HFF-Myc (cell line): Measurements from ENCODE around the gene SLC66A1.

ENCODE experiments used
- DNase-seq: peaks from one replicate; pipeline ENCODE4 v3.0.0-alpha.2; 2011; ENCODE audit warnings: low read depth; ENCODE audit errors: extremely low read depth
- H3K4me3 ChIP-seq: replicated peaks from 2 replicates; pipeline ENCODE4 v1.5.1; 2011; ENCODE audit warnings: low read depth, mild to moderate bottlenecking, control low read depth, low read length
- TF ChIP-seq, protein P1 (sequence below): IDR thresholded peaks from 2 replicates; pipeline ENCODE4 v1.5.1; 2012; ENCODE audit warnings: mild to moderate bottlenecking, low read depth, low read length, control low read depth; ENCODE audit errors: missing control alignments

Gene SLC66A1

DNA sequence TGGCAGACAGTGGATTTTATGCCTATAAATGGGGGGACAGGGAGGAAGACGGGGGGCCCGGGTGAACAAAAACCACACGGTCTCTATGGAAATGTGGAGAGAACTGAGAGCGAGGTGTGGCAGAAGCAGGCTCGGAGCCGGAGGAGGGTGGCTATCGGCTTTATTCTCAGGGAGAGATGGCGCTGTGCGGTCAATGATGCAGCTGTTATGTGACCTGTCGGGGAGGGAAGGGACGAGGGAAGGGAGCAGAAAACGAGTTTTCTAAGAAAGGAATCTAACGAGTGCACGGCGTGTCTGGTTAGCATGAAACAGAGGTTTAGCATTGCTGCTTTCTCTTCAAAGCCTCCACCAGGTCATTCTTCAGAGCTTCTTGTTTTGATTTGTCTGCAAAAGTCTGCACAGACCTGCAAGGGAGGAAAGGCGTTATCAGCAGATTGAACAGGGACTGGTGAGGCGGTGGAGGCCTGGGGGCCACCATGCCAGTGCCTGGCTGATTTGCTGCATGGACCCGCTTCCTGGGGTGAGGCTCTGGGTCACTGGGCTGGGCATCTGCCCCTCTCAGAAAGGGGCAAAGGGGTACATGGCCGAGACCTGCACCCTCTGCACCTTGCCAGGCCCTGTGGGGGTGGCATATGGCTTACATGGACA, 27.2 kb downstream of the SLC66A1 start:
- DNase-seq, result no peak
- TF ChIP-seq, protein P1, sequence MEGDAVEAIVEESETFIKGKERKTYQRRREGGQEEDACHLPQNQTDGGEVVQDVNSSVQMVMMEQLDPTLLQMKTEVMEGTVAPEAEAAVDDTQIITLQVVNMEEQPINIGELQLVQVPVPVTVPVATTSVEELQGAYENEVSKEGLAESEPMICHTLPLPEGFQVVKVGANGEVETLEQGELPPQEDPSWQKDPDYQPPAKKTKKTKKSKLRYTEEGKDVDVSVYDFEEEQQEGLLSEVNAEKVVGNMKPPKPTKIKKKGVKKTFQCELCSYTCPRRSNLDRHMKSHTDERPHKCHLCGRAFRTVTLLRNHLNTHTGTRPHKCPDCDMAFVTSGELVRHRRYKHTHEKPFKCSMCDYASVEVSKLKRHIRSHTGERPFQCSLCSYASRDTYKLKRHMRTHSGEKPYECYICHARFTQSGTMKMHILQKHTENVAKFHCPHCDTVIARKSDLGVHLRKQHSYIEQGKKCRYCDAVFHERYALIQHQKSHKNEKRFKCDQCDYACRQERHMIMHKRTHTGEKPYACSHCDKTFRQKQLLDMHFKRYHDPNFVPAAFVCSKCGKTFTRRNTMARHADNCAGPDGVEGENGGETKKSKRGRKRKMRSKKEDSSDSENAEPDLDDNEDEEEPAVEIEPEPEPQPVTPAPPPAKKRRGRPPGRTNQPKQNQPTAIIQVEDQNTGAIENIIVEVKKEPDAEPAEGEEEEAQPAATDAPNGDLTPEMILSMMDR, result no peak

DNA sequence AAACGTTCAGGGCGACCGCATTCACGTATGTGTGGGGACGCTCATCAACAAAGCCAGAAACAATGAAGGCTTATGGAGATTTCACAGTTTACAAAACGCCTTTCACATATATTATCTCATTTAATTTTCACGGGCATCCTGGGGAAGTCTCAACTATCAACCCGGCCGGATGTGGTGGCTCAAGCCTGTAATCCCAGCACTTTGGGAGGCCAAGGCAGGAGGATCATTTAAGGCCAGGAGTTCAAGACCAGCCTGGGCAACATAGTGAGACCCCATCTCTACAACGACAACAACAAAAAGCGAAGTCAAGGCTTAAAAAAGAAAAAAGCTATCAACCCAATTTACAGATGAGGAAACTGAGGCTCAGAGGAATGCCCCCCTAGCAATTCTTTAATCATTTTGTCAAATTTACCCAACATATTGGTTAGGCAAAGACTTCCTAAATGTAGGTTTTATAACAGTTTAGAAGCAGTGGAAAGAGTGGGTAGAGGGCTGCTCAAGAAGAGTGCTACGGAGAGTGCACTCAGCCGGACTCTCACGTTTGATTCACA, 28.3 kb downstream of the SLC66A1 start:
- TF ChIP-seq, protein P1, result no peak
- no peak for DNase-seq
- H3K4me3 ChIP-seq, result no peak overlapping the region

More for the DNA sequence above, 27.2 kb downstream of the SLC66A1 start:
- no peak overlapping the region for H3K4me3 ChIP-seq

DNA sequence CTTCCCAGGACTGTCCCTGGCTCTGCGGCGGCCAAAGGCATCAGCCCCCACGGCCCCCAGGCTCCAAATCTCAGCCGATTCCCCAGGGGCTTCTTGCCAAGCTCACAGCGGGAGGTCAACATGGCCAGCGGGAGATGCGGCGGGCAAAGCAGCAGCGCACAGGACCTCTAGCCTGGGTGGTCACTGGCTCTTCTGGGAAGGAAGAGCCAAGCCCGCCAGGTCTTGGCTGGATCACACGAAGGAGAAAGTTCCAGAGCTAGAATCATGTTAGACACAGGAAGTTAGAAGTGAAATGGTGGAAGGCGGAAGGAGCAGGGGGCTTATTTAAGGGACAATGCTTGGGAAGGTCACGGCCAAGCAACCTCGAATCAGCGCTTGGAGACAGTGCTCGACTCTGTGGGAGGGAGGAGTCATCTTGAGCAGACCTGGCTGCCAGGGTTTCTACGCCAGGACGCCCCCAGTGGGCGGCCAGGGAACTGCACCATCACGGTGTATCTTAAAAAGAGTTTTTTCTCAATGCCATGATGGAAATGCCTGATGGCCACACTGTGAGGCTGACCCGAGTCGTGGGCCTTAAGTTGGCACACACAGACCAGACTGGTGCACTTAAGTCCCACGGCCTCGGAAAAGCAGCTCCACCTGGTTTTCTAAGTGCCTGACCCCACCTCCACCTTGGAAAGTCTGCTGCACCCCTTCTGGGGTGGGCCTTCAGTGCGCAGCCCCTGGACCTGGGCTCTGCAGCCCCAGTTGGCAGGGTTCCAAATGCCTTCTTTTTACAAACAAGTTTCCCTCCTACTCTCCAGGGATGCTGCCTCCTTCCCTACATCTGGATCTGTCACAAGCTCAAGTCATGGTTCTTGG, 29.3 kb downstream of the SLC66A1 start:
- DNase-seq, result peak; percentile 38
- TF ChIP-seq, protein P1, result peak; percentile 87
- H3K4me3 ChIP-seq, result no peak overlapping the region

DNA sequence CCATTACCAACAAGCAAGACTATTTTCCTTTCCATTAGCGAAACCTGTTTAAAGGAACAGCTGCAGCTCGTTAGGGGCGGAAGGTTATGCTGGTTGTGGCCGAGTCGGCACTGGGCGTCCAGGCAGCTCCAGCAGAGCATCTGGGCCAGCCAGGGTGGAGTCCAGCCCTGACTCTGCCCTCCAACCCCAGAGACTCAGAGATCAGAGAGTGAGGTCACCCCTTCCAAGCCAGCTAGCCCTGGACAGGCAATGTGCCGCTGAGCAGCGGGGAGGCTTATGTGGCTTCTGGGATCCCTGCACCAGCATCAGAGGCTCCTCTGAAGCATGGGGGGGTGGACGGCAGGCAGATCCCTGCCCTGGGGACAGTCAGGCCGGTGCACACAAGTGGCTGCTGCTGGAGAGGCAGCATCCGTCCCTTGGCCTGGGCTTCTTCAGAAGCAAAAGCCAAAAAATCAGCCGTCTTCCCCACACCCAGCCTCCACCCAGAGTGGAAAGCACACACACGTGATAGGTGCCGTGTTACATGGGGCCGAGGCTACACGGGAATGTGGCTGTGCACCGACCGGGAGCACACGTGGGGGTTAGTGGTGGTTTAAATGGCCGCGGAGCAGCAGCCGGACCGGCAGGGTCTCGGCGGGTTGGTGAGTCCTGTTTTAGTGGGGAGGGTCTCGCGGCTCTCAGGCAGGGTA, 30.1 kb downstream of the SLC66A1 start:
- DNase-seq, result no peak
- TF ChIP-seq, protein P1, result no peak
- no peak overlapping the region for H3K4me3 ChIP-seq

DNA sequence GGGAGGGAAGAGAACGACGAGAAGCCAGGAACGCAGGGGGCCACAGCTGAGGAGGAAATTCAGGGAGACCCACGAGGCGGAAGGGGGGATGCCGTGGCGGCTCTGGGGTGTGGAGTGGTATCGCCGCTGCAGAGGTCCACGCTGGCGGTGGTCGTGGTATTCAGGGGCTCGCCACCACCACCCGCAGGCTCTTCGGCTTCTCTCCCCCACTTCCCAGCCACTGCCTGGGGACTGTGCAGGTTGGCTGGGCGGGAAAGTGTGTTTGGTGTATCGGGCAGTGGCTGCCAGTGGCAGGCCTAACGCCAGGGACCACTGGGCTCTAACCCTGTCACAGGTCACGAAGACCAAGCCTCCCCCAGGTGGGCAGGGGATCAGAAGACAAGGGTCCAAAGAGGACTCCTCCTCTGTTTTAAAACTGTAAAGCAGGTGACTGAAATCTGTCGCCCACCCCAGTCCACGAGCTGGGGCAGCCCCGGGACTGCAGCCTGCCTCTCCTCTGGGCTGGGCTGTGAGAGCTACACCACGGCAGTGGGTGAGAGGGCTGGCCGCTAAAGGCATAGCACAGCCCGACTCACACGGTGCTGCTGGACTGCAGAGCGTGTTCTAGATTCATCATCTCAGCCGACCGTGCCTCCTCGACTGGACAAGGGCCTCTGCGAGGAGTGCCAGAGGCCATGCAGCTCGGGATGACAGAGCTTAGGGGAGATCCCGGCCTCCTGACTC, 30.9 kb downstream of the SLC66A1 start:
- no peak for DNase-seq
- TF ChIP-seq, protein P1, result no peak
- no peak overlapping the region for H3K4me3 ChIP-seq
